ENCODE data around the gene FBXW5. TPM values are rescaled to one million over a fixed set of nuclear protein-coding genes. Genes with fewer than 3 reads are reported as not detected.

The FBXW5 gene
- total RNA-seq, 2 donors from 2014 or later = 203 to 233 TPM

DNA sequence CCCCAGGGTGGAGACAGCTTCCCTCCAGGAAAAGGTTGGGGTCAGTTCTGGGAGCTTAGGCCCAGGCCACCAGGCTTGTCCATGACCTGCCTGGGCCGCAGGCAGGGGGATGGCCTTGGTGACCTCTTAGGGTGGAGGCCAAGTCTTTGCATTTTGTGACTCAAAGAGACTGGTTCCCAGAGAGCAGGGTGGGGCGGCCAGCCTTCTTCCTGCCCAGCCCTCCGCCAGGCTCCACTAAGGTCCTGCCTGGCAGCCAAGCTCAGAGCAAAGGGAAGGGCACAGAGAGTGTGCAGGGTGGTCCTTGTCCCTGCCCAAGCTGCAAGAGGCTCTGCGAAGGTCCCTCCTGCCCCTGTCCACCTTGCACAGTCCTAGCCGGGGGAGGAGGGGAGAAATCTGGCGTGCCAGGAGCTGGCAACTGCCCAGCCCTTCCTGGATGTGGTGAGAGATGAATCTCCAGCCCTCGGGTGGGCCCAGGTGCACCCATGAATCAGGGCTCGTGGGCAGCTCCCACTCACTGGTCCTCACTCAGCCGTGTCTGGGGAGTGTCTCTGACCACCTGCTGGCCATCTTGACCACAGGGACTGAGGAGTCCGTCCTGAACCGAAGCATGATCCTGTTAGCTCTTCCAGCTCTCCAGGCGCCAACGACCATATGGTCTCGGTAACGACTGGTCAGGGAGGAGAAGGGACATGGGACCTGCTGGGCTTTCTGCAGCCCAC, 30.4 kb upstream of the FBXW5 start:
- Histone ChIP-seq H3K36me3 (no peaks in the 10 kb centered on the region), H3K4me1 (peaks cover 0 to 65% of the 10 kb centered on the region in 2 donors), H3K9me3 (no peaks in the 10 kb centered on the region), H3K27me3 (no peaks in the 10 kb centered on the region), H3K4me3 (no peak overlapping the region), H3K27ac (peak overlapping the region; percentile 87 to 93)
- DNase-seq (ENCODE audit: low spot score) = no peak
- TF ChIP-seq, protein P1, sequence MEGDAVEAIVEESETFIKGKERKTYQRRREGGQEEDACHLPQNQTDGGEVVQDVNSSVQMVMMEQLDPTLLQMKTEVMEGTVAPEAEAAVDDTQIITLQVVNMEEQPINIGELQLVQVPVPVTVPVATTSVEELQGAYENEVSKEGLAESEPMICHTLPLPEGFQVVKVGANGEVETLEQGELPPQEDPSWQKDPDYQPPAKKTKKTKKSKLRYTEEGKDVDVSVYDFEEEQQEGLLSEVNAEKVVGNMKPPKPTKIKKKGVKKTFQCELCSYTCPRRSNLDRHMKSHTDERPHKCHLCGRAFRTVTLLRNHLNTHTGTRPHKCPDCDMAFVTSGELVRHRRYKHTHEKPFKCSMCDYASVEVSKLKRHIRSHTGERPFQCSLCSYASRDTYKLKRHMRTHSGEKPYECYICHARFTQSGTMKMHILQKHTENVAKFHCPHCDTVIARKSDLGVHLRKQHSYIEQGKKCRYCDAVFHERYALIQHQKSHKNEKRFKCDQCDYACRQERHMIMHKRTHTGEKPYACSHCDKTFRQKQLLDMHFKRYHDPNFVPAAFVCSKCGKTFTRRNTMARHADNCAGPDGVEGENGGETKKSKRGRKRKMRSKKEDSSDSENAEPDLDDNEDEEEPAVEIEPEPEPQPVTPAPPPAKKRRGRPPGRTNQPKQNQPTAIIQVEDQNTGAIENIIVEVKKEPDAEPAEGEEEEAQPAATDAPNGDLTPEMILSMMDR (IDR thresholded peaks at IDR 0.05) = no peak

GRCh38 chr9:136973618-136974617, 29.4 kb upstream of the FBXW5 start:
- no peaks in the 10 kb centered on the region for H3K27me3 ChIP-seq
- no peaks in the 10 kb centered on the region for H3K9me3 ChIP-seq
- no peak overlapping the region for H3K4me3 ChIP-seq
- no peaks in the 10 kb centered on the region for H3K36me3 ChIP-seq
- H3K27ac ChIP-seq = no peak overlapping the region
- no peak for DNase-seq (ENCODE audit: low spot score)
- H3K4me1 ChIP-seq = peaks cover 0 to 54% of the 10 kb centered on the region in 2 donors
- TF ChIP-seq, protein P1 (IDR thresholded peaks at IDR 0.05) = no peak

DNA sequence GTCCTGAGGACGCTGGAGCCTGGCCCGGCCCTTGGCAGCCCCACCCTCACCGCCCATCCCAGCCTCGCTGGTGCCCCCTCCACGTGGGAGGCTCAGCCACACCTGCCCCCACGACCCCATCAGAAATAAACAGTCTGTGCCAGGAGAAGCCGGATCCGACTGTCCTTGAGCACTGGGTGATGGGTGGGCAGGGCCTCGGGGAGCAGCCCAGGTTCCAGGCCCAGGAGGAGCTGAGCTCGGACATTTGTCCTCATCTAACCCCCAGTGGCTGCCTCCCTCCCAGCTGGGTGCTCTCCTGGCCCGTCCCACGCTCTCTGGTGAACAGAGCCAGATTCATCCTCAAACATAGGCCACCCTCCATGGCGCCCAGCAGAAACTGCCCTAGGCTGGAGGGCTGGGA, 28.2 kb upstream of the FBXW5 start:
- H3K27ac ChIP-seq = no peak overlapping the region
- DNase-seq (ENCODE audit: low spot score) = no peak
- H3K9me3 ChIP-seq = no peaks in the 10 kb centered on the region
- peaks cover 0 to 47% of the 10 kb centered on the region in 2 donors for H3K4me1 ChIP-seq
- no peaks in the 10 kb centered on the region for H3K27me3 ChIP-seq
- no peak overlapping the region for H3K4me3 ChIP-seq
- TF ChIP-seq, protein P1 (IDR thresholded peaks at IDR 0.05) = no peak
- no peaks in the 10 kb centered on the region for H3K36me3 ChIP-seq

DNA sequence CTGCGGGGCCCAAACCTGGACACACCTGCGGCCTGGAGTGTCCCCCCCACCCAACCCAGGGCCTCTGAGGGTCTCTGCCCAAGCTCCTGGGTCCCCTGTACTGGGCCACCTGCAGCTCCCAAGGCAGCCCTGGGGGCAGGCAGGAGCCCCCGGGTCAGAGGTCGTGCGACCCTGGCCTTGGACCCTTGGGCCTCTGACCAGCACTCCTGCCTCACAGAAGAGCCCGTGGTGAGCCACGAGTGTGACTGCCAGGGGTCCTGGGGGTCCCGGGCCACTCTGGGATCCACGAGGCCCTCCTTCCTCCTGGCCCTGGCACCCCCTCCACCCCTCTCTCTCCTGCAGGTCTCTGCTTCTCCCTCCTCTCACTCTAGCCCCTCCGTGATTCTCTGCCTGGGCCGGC, 27.8 kb upstream of the FBXW5 start:
- Histone ChIP-seq H3K27me3 (no peaks in the 10 kb centered on the region), H3K9me3 (no peaks in the 10 kb centered on the region), H3K4me3 (no peak overlapping the region), H3K27ac (no peak overlapping the region), H3K4me1 (peaks cover 0 to 43% of the 10 kb centered on the region in 2 donors), H3K36me3 (no peaks in the 10 kb centered on the region)
- no peak for DNase-seq (ENCODE audit: low spot score)
- TF ChIP-seq, protein P1 (IDR thresholded peaks at IDR 0.05) = no peak

GRCh38 chr9:136971746-136972145, 27.2 kb upstream of the FBXW5 start:
- H3K4me3 ChIP-seq = no peak overlapping the region
- H3K36me3 ChIP-seq = no peaks in the 10 kb centered on the region
- no peak for DNase-seq (ENCODE audit: low spot score)
- no peaks in the 10 kb centered on the region for H3K9me3 ChIP-seq
- H3K27me3 ChIP-seq = no peaks in the 10 kb centered on the region
- TF ChIP-seq, protein P1 (IDR thresholded peaks at IDR 0.05) = no peak
- no peak overlapping the region for H3K27ac ChIP-seq
- H3K4me1 ChIP-seq = peaks cover 0 to 37% of the 10 kb centered on the region in 2 donors
